Endothelial cell of umbilical vein (primary cell): ENCODE measurements around the gene KIN. TPM values are rescaled to one million over a fixed set of nuclear protein-coding genes. Genes with fewer than 3 reads are reported as not detected.

Source experiments
- BruUV-seq: library from RNA; stranded (reverse); fragments of 400-500 nt; replicated peaks from 2 replicates; lab custom pipeline; 2021; lab: Mats Ljungman, UMichigan
- CTCF ChIA-PET: fragments of 300-600, 350-600 bp; sonication (Branson Sonifier 250); formaldehyde crosslinking; loops from one replicate; lab custom pipeline; 2021; ENCODE audit warnings: antibody characterized with exemption, inconsistent platforms; lab: Charles Lee
- POLR2A ChIA-PET: fragments of 300-600, 350-600 bp; sonication (Branson Sonifier 250); formaldehyde crosslinking; loops from one replicate; lab custom pipeline; 2021; ENCODE audit warnings: antibody characterized with exemption, inconsistent platforms; lab: Charles Lee
- DNase-seq: peaks from one replicate; pipeline ENCODE4 v3.0.0-alpha.2; 2011; ENCODE audit warnings: low read depth, low spot score
- FAIRE-seq: peaks from 2 replicates; lab custom pipeline; 2011; peaks lifted over from hg19 to GRCh38; lab: Jason Lieb, UNC
- H2AFZ ChIP-seq: 2 replicates; pipeline ENCODE4 v1.6.0; 2012; ENCODE audit warnings: low read depth, low read length, control low read depth, inconsistent platforms
- H3K27ac ChIP-seq: 2 replicates; pipeline ENCODE4 v1.5.1; 2011; ENCODE audit warnings: low read depth, mild to moderate bottlenecking, control low read depth, low read length, moderate library complexity; ENCODE audit not compliant: insufficient read depth
- H3K27me3 ChIP-seq, 2 experiments: 2 replicates each; pipeline versions ENCODE4 v1.6.0 to v1.6.1; 2011; ENCODE audit warnings: low read length in 2 of 2, mixed read lengths in 1 of 2; ENCODE audit not compliant: control insufficient read depth in 2 of 2, insufficient read depth in 2 of 2
- H3K36me3 ChIP-seq, 2 experiments: 2 replicates in 1 of 2; 3 replicates in 1 of 2; pipeline ENCODE4 v1.5.1; 2011; ENCODE audit warnings: low read length in 2 of 2, mild to moderate bottlenecking in 1 of 2, moderate library complexity in 1 of 2; ENCODE audit not compliant: control insufficient read depth in 2 of 2, insufficient read depth in 2 of 2; ENCODE audit errors: extremely low read depth in 1 of 2
- H3K4me1 ChIP-seq: 3 replicates; pipeline ENCODE4 v1.5.1; 2011; ENCODE audit warnings: mild to moderate bottlenecking, low read length; ENCODE audit not compliant: control insufficient read depth, insufficient read depth; ENCODE audit errors: extremely low read depth
- H3K4me2 ChIP-seq: 2 replicates; pipeline ENCODE4 v1.6.1; 2011; ENCODE audit warnings: low read length, control low read depth, mixed read lengths; ENCODE audit not compliant: insufficient read depth
- H3K4me3 ChIP-seq, 3 experiments: fragments of 200-600 bp in 1 of 3; sonication (generic), shearing (Covaris generic) in 1 of 3; replicated peaks in 1 of 3; 2 replicates each; pipeline ENCODE4 v1.5.1; 2011 to 2016; ENCODE audit warnings: control low read depth in 3 of 3, low read length in 3 of 3, mild to moderate bottlenecking in 2 of 3, inconsistent platforms in 1 of 3, low read depth in 1 of 3, moderate library complexity in 1 of 3; ENCODE audit not compliant: insufficient read depth in 1 of 3
- H3K79me2 ChIP-seq: 2 replicates; pipeline ENCODE4 v1.6.0; 2012; ENCODE audit warnings: low read length, inconsistent platforms; ENCODE audit not compliant: control insufficient read depth, insufficient read depth
- H3K9ac ChIP-seq: replicated peaks from 2 replicates; pipeline ENCODE3; 2011; ENCODE audit warnings: low read length, control low read depth; ENCODE audit not compliant: insufficient read depth; ENCODE audit errors: extremely low read depth
- H3K9me1 ChIP-seq: replicated peaks from 3 replicates; pipeline ENCODE4 v1.6.0; 2011; ENCODE audit warnings: mild to moderate bottlenecking, low read length; ENCODE audit not compliant: control insufficient read depth, insufficient read depth; ENCODE audit errors: extremely low read depth
- H3K9me3 ChIP-seq: replicated peaks from 2 replicates; pipeline ENCODE4 v1.5.1; 2012; ENCODE audit warnings: low read length, inconsistent platforms; ENCODE audit not compliant: control insufficient read depth, insufficient read depth
- H4K20me1 ChIP-seq: replicated peaks from 2 replicates; pipeline ENCODE3; 2011; ENCODE audit warnings: mild to moderate bottlenecking, low read length; ENCODE audit not compliant: control insufficient read depth, insufficient read depth; ENCODE audit errors: extremely low read depth
- CTCF ChIP-seq, 2 donors: IDR thresholded peaks; 1 replicate in 1 of 2; 2 replicates in 1 of 2; pipeline ENCODE4 v1.5.1; 2011; ENCODE audit warnings: low read length in 2 of 2, mild to moderate bottlenecking in 2 of 2, moderate library complexity in 2 of 2, control low read depth in 1 of 2, inconsistent platforms in 1 of 2, low read depth in 1 of 2; ENCODE audit not compliant: insufficient read depth in 1 of 2; ENCODE audit errors: extremely low read depth in 1 of 2
- JUN ChIP-seq: IDR thresholded peaks from 2 replicates; pipeline ENCODE4 v1.6.1; 2011; ENCODE audit warnings: borderline replicate concordance, low read depth; ENCODE audit not compliant: insufficient read length, insufficient read depth
- MYC ChIP-seq: IDR thresholded peaks from one replicate; pipeline ENCODE4 v1.6.1; 2011; ENCODE audit warnings: mild to moderate bottlenecking, low read depth, low read length
- dilution Hi-C: fragments of 300-500 bp; cut with MboI; formaldehyde crosslinking; loops from one replicate; pipeline ENCODE4 v1.15.0; 2019; ENCODE audit warnings: low sequenced_read_pairs; ENCODE audit not compliant: extremely low pct_ligation_motif_present
- intact Hi-C: fragments of 100-400 bp; cut with micrococcal nuclease; formaldehyde crosslinking; loops from one replicate; pipeline ENCODE4 v1.10.0; 2022
- polyA plus RNA-seq, 4 experiments: library from polyadenylated mRNA; depleted of rRNA in 3 of 4; stranded (reverse) in 3 of 4; unstranded in 1 of 4; fragments of >200 nt; gene quantifications; 2 replicates each; pipeline versions ENCODE4 v1.2.1 to v1.2.3, GENCODE V29; 2011 to 2012; ENCODE audit warnings: missing spikeins in 1 of 4
- total RNA-seq: library from RNA; stranded (reverse); gene quantifications from 2 replicates; pipeline ENCODE4 v1.2.3, GENCODE V29; 2021

Gene KIN
- total and polyA plus RNA-seq, 2 donors (not counting 3 experiments of a cell fraction or from before 2014, with no cell fraction given), result 2.6 to 14.4 TPM

DNA sequence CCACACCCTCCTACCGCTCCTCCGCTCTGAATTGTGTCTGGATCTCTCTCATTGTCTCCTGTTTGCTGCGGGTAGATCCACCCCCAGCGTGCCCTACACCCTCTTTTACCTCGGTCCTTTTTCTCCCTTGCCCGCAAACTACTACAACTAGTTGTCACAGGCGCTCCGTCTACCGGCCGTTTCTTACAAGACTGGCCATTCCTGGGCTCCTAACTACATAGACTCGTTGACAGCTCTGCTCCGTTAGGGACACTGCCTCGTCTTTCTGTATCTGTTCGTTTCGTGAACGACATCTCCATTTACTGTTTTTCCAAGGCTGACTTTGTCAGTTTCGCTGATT, 31.3 kb upstream of the KIN start:
- Histone ChIP-seq H3K79me2 (peaks cover 16% of the 10 kb centered on the region), H2AFZ (peak overlapping the region; percentile 89), H3K9ac (peak overlapping the region; percentile 72), H3K27me3 (peaks cover 5 to 7% of the 10 kb centered on the region in 2 experiments), H3K4me3 (peak overlapping the region; percentile 70 to 99 (median 83)), H3K4me1 (peaks cover 4% of the 10 kb centered on the region), H3K36me3 (no peaks in the 10 kb centered on the region), H3K9me1 (no peaks in the 10 kb centered on the region), H3K9me3 (no peaks in the 10 kb centered on the region), H3K27ac (no peak overlapping the region), H4K20me1 (no peaks in the 10 kb centered on the region), H3K4me2 (peak overlapping the region; percentile 96)
- dilution Hi-C loops, result no loop called here
- CTCF ChIA-PET, result interaction anchor here (0.9 to 2.9 kb wide), 7 partner anchors 9 to 1391 kb away, joined by 3 to 19 read pairs (median 6); partner anchors contain the start of genes ATP5F1C and KIN
- intact Hi-C loops, result loop anchor here (5.0 kb wide), 1 partner anchor 233 kb away; the partner anchor contains the start of gene GATA3
- BruUV-seq, result no TSS peak
- DNase-seq, result peak; percentile 59
- FAIRE-seq, result peak; percentile 79
- no peak for TF ChIP-seq MYC
- peak; percentile 8 to 33 for TF ChIP-seq CTCF (IDR thresholded peaks at IDR 0.05; ENCODE audit: extremely low read depth in 1 of 2, insufficient read depth in 1 of 2, low read depth in 1 of 2, low read length in 2 of 2)
- TF ChIP-seq JUN, result no peak
- POLR2A ChIA-PET, result interaction anchor here (0.6 to 1.5 kb wide), 2 partner anchors 31 to 1265 kb away, joined by 8 to 9 read pairs; partner anchors contain the start of genes ATP5F1C and KIN
